Measurements from ENCODE around the gene FAXDC2. TPM values are rescaled to one million over a fixed set of nuclear protein-coding genes. Genes with fewer than 3 reads are reported as not detected.

FAXDC2 gene
- total RNA-seq, 4 donors from 2014 or later = 1.6 to 30.1 (median 7.3) TPM

DNA sequence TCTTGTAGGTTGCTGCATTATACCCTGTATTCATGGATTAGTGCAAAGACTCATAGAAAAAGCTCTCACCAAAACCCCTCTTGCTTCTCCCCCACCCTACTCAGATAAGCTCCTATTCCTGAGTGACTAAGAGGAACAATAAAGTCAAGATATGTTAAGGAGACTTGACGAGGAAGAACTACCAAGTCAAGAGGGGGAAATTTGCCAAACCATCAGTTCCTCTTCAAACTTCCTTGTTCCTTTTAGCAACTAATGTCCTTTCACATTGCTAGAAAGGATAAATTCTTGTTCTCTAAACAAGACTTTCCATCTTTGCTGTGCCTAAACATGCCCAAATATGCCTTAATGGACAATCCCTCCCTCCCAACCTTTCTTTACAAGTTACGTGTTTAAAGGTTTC lies 35.0 kb upstream of the FAXDC2 start:
- intact Hi-C loops (cut with DNase I) = no loop called here
- Histone ChIP-seq H3K4me3 (no peak overlapping the region), H3K36me3 (peaks cover 23 to 66% (median 32%) of the 10 kb centered on the region in 3 donors), H3K4me1 (no peaks in the 10 kb centered on the region), H3K27me3 (no peaks in the 10 kb centered on the region), H3K9me3 (peaks cover 10 to 37% (median 27%) of the 10 kb centered on the region in 3 donors), H3K27ac (no peak overlapping the region)
- 58 to 66% methylated on average over 2 of the region's 2 CpGs for WGBS, 2 donors
- TF ChIP-seq POLR2A (IDR thresholded peaks at IDR 0.05) = no peak
- TF ChIP-seq, protein P1, sequence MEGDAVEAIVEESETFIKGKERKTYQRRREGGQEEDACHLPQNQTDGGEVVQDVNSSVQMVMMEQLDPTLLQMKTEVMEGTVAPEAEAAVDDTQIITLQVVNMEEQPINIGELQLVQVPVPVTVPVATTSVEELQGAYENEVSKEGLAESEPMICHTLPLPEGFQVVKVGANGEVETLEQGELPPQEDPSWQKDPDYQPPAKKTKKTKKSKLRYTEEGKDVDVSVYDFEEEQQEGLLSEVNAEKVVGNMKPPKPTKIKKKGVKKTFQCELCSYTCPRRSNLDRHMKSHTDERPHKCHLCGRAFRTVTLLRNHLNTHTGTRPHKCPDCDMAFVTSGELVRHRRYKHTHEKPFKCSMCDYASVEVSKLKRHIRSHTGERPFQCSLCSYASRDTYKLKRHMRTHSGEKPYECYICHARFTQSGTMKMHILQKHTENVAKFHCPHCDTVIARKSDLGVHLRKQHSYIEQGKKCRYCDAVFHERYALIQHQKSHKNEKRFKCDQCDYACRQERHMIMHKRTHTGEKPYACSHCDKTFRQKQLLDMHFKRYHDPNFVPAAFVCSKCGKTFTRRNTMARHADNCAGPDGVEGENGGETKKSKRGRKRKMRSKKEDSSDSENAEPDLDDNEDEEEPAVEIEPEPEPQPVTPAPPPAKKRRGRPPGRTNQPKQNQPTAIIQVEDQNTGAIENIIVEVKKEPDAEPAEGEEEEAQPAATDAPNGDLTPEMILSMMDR (IDR thresholded peaks at IDR 0.05) = no peak
- no peak for DNase-seq

- Histone ChIP-seq H3K27me3 (no peaks in the 10 kb centered on the region), H3K4me3 (no peak overlapping the region), H3K9me3 (peaks cover 10 to 45% (median 27%) of the 10 kb centered on the region in 3 donors), H3K4me1 (no peaks in the 10 kb centered on the region), H3K36me3 (peaks cover 23 to 62% (median 25%) of the 10 kb centered on the region in 3 donors), H3K27ac (no peak overlapping the region)
- no peak for DNase-seq
- intact Hi-C loops (cut with DNase I) = no loop called here
- WGBS, 2 donors = 93 to 98% methylated on average over 5 to 8 of the region's 8 CpGs
- TF ChIP-seq, protein P1 (IDR thresholded peaks at IDR 0.05) = no peak
- TF ChIP-seq POLR2A (IDR thresholded peaks at IDR 0.05) = no peak
Measured at GRCh38 chr5:154884424-154884823, 34.0 kb upstream of the FAXDC2 start.

DNA sequence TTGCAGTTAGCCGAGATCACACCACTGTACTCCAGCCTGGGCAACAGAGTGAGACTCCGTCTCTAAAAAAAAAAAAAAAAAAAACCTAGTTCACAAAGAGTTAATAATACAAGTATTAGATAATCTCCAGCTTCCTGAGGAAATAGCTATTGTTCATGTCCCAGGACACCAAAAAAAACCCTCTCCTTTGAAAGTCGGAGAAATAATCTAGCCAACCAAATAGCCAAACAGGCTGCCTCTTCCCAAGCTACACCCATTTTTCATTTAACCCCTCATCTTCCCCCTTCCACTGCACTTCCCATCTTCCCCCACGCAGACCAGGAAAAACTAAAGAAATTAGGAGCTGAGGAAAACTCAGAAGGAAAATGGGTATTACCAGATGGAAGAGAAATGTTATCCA lies 31.6 kb upstream of the FAXDC2 start:
- Histone ChIP-seq H3K36me3 (peaks cover 3 to 51% (median 10%) of the 10 kb centered on the region in 3 donors), H3K9me3 (peaks cover 10 to 53% (median 34%) of the 10 kb centered on the region in 3 donors), H3K27ac (no peak overlapping the region), H3K4me1 (no peaks in the 10 kb centered on the region), H3K27me3 (no peaks in the 10 kb centered on the region), H3K4me3 (no peak overlapping the region)
- TF ChIP-seq, protein P1 (IDR thresholded peaks at IDR 0.05) = no peak
- TF ChIP-seq POLR2A (IDR thresholded peaks at IDR 0.05) = no peak
- no peak for DNase-seq
- intact Hi-C loops (cut with DNase I) = no loop called here
- 68 to 82% methylated on average over 4 of the region's 4 CpGs for WGBS, 2 donors

GRCh38 chr5:154878642-154879335 lies 28.4 kb upstream of the FAXDC2 start:
- no peaks in the 10 kb centered on the region for H3K4me1 ChIP-seq
- 84 to 97% methylated on average over 11 to 13 of the region's 14 CpGs for WGBS, 2 donors
- no peak for DNase-seq
- no peak for TF ChIP-seq POLR2A (IDR thresholded peaks at IDR 0.05)
- TF ChIP-seq, protein P1 (IDR thresholded peaks at IDR 0.05) = no peak
- peaks cover 0 to 23% (median 12%) of the 10 kb centered on the region in 3 donors for H3K9me3 ChIP-seq
- H3K36me3 ChIP-seq = peaks cover 11 to 53% (median 20%) of the 10 kb centered on the region in 3 donors
- no peak overlapping the region for H3K27ac ChIP-seq
- H3K4me3 ChIP-seq = no peak overlapping the region
- H3K27me3 ChIP-seq = no peaks in the 10 kb centered on the region
- intact Hi-C loops (cut with DNase I) = no loop called here

GRCh38 chr5:154873791-154874331 lies 23.5 kb upstream of the FAXDC2 start:
- WGBS, 2 donors = 91 to 100% methylated on average over 5 of the region's 5 CpGs
- Histone ChIP-seq H3K4me1 (no peaks in the 10 kb centered on the region), H3K36me3 (peaks cover 23 to 85% (median 40%) of the 10 kb centered on the region in 3 donors), H3K4me3 (no peak overlapping the region), H3K9me3 (peaks cover 0 to 11% (median 6%) of the 10 kb centered on the region in 3 donors), H3K27me3 (no peaks in the 10 kb centered on the region), H3K27ac (peak overlapping the region in 2 of 4 donors; percentile 15)
- TF ChIP-seq, protein P1 (IDR thresholded peaks at IDR 0.05) = no peak
- no peak for TF ChIP-seq POLR2A (IDR thresholded peaks at IDR 0.05)
- DNase-seq = no peak
- intact Hi-C loops (cut with DNase I) = no loop called here
